ACC112 (cell line): ENCODE data around the gene KRT82.

Experiments
- H2AFZ ChIP-seq: fragments of 200-600 bp; sonication (generic); one replicate; pipeline ENCODE4 v1.6.0; 2017; ENCODE audit warnings: antibody characterized with exemption, low read length; ENCODE audit not compliant: unreplicated experiment
- H3K27ac ChIP-seq: fragments of 200-600 bp; sonication (generic); 2 replicates; pipeline ENCODE4 v1.5.1; 2014; ENCODE audit warnings: low read depth, mild to moderate bottlenecking, antibody characterized with exemption, low read length, moderate library complexity
- H3K27me3 ChIP-seq: fragments of 200-600 bp; sonication (generic); 2 replicates; pipeline ENCODE4 v1.6.1; 2014; ENCODE audit warnings: mild to moderate bottlenecking, antibody characterized with exemption, low read length, moderate library complexity, mixed read lengths; ENCODE audit not compliant: insufficient read depth
- H3K36me3 ChIP-seq: fragments of 200-600 bp; sonication (generic); 2 replicates; pipeline ENCODE4 v1.6.1; 2016; ENCODE audit warnings: mild to moderate bottlenecking, antibody characterized with exemption, low read length, moderate library complexity, mixed read lengths; ENCODE audit not compliant: insufficient read depth
- H3K4me1 ChIP-seq: fragments of 200-600 bp; sonication (generic); one replicate; pipeline ENCODE4 v1.6.1; 2016; ENCODE audit warnings: low read length, mixed read lengths; ENCODE audit not compliant: insufficient read depth, unreplicated experiment, control insufficient read depth
- H3K4me3 ChIP-seq: fragments of 200-600 bp; sonication (generic); 2 replicates; pipeline ENCODE4 v1.5.1; 2014; ENCODE audit warnings: mild to moderate bottlenecking, low read depth, low read length
- H3K79me2 ChIP-seq: fragments of 200-600 bp; sonication (generic); one replicate; pipeline ENCODE4 v1.6.0; 2016; ENCODE audit warnings: low read length; ENCODE audit not compliant: control insufficient read depth, unreplicated experiment, insufficient read depth

KRT82 gene

GRCh38 chr12:52368508-52368907, 37.6 kb downstream of the KRT82 start:
- no peaks in the 10 kb centered on the region for H3K36me3 ChIP-seq
- no peak overlapping the region for H2AFZ ChIP-seq
- no peaks in the 10 kb centered on the region for H3K79me2 ChIP-seq
- H3K27me3 ChIP-seq = peaks cover 11% of the 10 kb centered on the region
- no peak overlapping the region for H3K27ac ChIP-seq
- H3K4me3 ChIP-seq = no peak overlapping the region
- no peaks in the 10 kb centered on the region for H3K4me1 ChIP-seq

GRCh38 chr12:52367876-52368275, 38.3 kb downstream of the KRT82 start:
- no peaks in the 10 kb centered on the region for H3K4me1 ChIP-seq
- H3K27ac ChIP-seq = no peak overlapping the region
- H2AFZ ChIP-seq = no peak overlapping the region
- peaks cover 11% of the 10 kb centered on the region for H3K27me3 ChIP-seq
- H3K36me3 ChIP-seq = no peaks in the 10 kb centered on the region
- no peaks in the 10 kb centered on the region for H3K79me2 ChIP-seq
- no peak overlapping the region for H3K4me3 ChIP-seq

- H3K36me3 ChIP-seq = no peaks in the 10 kb centered on the region
- H2AFZ ChIP-seq = no peak within 1 kb of the TSS
- H3K79me2 ChIP-seq = no peaks in the 10 kb centered on the region
- no peak within 1 kb of the TSS for H3K4me3 ChIP-seq
- peaks cover 11% of the 10 kb centered on the region for H3K27me3 ChIP-seq
- H3K4me1 ChIP-seq = no peaks in the 10 kb centered on the region
- no peak within 1 kb of the TSS for H3K27ac ChIP-seq
Measured at GRCh38 chr12:52366738-52367485, 39.2 kb downstream of the KRT82 start, which contains the start of gene KRT85. KRT85 (minus strand) TSS chr12:52367481; CDS start chr12:52367405, 76 bp downstream.

GRCh38 chr12:52364901-52365489, 41.1 kb downstream of the KRT82 start:
- Histone ChIP-seq H3K27me3 (peaks cover 11% of the 10 kb centered on the region), H3K4me1 (no peaks in the 10 kb centered on the region), H3K4me3 (no peak overlapping the region), H3K27ac (no peak overlapping the region), H3K79me2 (no peaks in the 10 kb centered on the region), H3K36me3 (no peaks in the 10 kb centered on the region), H2AFZ (no peak overlapping the region)

- Histone ChIP-seq H3K36me3 (no peaks in the 10 kb centered on the region), H2AFZ (no peak overlapping the region), H3K27me3 (peaks cover 11% of the 10 kb centered on the region), H3K79me2 (no peaks in the 10 kb centered on the region), H3K27ac (no peak overlapping the region), H3K4me3 (no peak overlapping the region), H3K4me1 (no peaks in the 10 kb centered on the region)
Measured at GRCh38 chr12:52364061-52364460, 42.1 kb downstream of the KRT82 start.

GRCh38 chr12:52363111-52363679, 42.9 kb downstream of the KRT82 start:
- Histone ChIP-seq H3K36me3 (no peaks in the 10 kb centered on the region), H3K79me2 (no peaks in the 10 kb centered on the region), H3K27me3 (peaks cover 4% of the 10 kb centered on the region), H3K4me3 (no peak overlapping the region), H3K27ac (no peak overlapping the region), H2AFZ (no peak overlapping the region), H3K4me1 (peaks cover 4% of the 10 kb centered on the region)

- H3K4me3 ChIP-seq = no peak overlapping the region
- no peak overlapping the region for H3K27ac ChIP-seq
- no peaks in the 10 kb centered on the region; the same call in 1 of the 2 replicates for H3K27me3 ChIP-seq
- H3K36me3 ChIP-seq = no peaks in the 10 kb centered on the region
- no peaks in the 10 kb centered on the region for H3K79me2 ChIP-seq
- H3K4me1 ChIP-seq = peaks cover 4% of the 10 kb centered on the region
- H2AFZ ChIP-seq = no peak overlapping the region
Measured at GRCh38 chr12:52362118-52362726, 43.9 kb downstream of the KRT82 start.

GRCh38 chr12:52361553-52361952, 44.6 kb downstream of the KRT82 start:
- Histone ChIP-seq H3K79me2 (no peaks in the 10 kb centered on the region), H2AFZ (no peak overlapping the region), H3K4me3 (no peak overlapping the region), H3K27me3 (no peaks in the 10 kb centered on the region; the same call in 1 of the 2 replicates), H3K36me3 (no peaks in the 10 kb centered on the region), H3K4me1 (peaks cover 4% of the 10 kb centered on the region), H3K27ac (no peak overlapping the region)

- peaks cover 4% of the 10 kb centered on the region for H3K4me1 ChIP-seq
- H3K4me3 ChIP-seq = no peak overlapping the region
Measured at GRCh38 chr12:52360663-52361271, 45.4 kb downstream of the KRT82 start.

GRCh38 chr12:52360106-52360662, 46.0 kb downstream of the KRT82 start:
- H3K36me3 ChIP-seq = no peaks in the 10 kb centered on the region
- H3K4me3 ChIP-seq = no peak overlapping the region
- no peaks in the 10 kb centered on the region for H3K79me2 ChIP-seq
- no peak overlapping the region for H2AFZ ChIP-seq
- H3K4me1 ChIP-seq = peaks cover 4% of the 10 kb centered on the region
- H3K27me3 ChIP-seq = peaks cover 4% of the 10 kb centered on the region
- no peak overlapping the region for H3K27ac ChIP-seq

More at GRCh38 chr12:52360663-52361271, 45.4 kb downstream of the KRT82 start:
- no peaks in the 10 kb centered on the region; the same call in none of the 2 replicates for H3K27me3 ChIP-seq
- H3K79me2 ChIP-seq = no peaks in the 10 kb centered on the region
- H3K27ac ChIP-seq = no peak overlapping the region
- no peak overlapping the region for H2AFZ ChIP-seq
- no peaks in the 10 kb centered on the region for H3K36me3 ChIP-seq
